Stimulated activated CD4-positive, alpha-beta T cell treated with anti-CD3 and anti-CD28 coated beads, Interleukin-4, amount 100 ng/mL, for 24 hours (primary cell): ENCODE data around the gene PRR7.
A peak's percentile ranks its signal among the peaks of the same experiment; 100 is the strongest.

ENCODE experiments used
- DNase-seq: peaks from one replicate; pipeline ENCODE4 v3.0.0-alpha.2; 2020

Gene PRR7

GRCh38 chr5:177453852-177454396 is 7.3 kb downstream of the PRR7 start:
- no peak for DNase-seq

- DNase-seq = peak; percentile 93
These were observed 7.9 kb downstream of the PRR7 start for GRCh38 chr5:177454397-177455035.

- peak; percentile 90 for DNase-seq
These were observed 8.5 kb downstream of the PRR7 start for GRCh38 chr5:177455036-177455660.

- peak; percentile 97 for DNase-seq
These were observed 9.3 kb downstream of the PRR7 start for GRCh38 chr5:177455661-177456590.

GRCh38 chr5:177456591-177456964 is 10.0 kb downstream of the PRR7 start:
- no peak for DNase-seq

- DNase-seq = peak; percentile 58
These were observed 10.6 kb downstream of the PRR7 start for GRCh38 chr5:177456976-177457851.

GRCh38 chr5:177457852-177458681 is 11.5 kb downstream of the PRR7 start:
- DNase-seq = no peak

GRCh38 chr5:177458912-177459350 is 12.3 kb downstream of the PRR7 start:
- DNase-seq = no peak

- no peak for DNase-seq
These were observed 12.7 kb downstream of the PRR7 start for GRCh38 chr5:177459357-177459756.

- DNase-seq = no peak
These were observed 13.4 kb downstream of the PRR7 start for GRCh38 chr5:177459819-177460628.

- no peak for DNase-seq
These were observed 15.5 kb downstream of the PRR7 start for GRCh38 chr5:177462021-177462670.

- no peak for DNase-seq
These were observed 18.4 kb downstream of the PRR7 start for GRCh38 chr5:177465044-177465443.

- DNase-seq = no peak
These were observed 20.2 kb downstream of the PRR7 start for GRCh38 chr5:177466861-177467260.

GRCh38 chr5:177467436-177467835 is 20.8 kb downstream of the PRR7 start:
- no peak for DNase-seq

- no peak for DNase-seq
These were observed 21.7 kb downstream of the PRR7 start for GRCh38 chr5:177468329-177468684.

- DNase-seq = no peak
These were observed 22.3 kb downstream of the PRR7 start for GRCh38 chr5:177468685-177469628.

- DNase-seq = no peak
These were observed 23.3 kb downstream of the PRR7 start for GRCh38 chr5:177469750-177470525.
